NCI-H2196 (cell line): ENCODE measurements around the gene CCDC146.
"Not testable (repeated sequence)": the region's sequence is repeated elsewhere in the genome, so short reads cannot be mapped to it uniquely, and the experiment has no call there.

ENCODE experiments used
- DNase-seq: peaks from one replicate; lab custom pipeline; 2025; ENCODE audit not compliant: unreplicated experiment; lab: John Stamatoyannopoulos, UW

The CCDC146 gene

GRCh38 chr7:77197141-77197540, 74.7 kb downstream of the CCDC146 start:
- DNase-seq = no peak

GRCh38 chr7:77199013-77199966, 76.9 kb downstream of the CCDC146 start, which contains the start of gene FGL2:
FGL2 (minus strand) TSS chr7:77199819; CDS start chr7:77199793, 26 bp downstream.
- DNase-seq = no peak

GRCh38 chr7:77200542-77200941, 78.1 kb downstream of the CCDC146 start:
- no peak for DNase-seq

GRCh38 chr7:77202481-77202976, 80.1 kb downstream of the CCDC146 start:
- DNase-seq = no peak

- DNase-seq = no peak
These were observed 83.3 kb downstream of the CCDC146 start for GRCh38 chr7:77205706-77206105.

GRCh38 chr7:77208416-77208815, 86.0 kb downstream of the CCDC146 start:
- DNase-seq = no peak

GRCh38 chr7:77209479-77210139, 87.2 kb downstream of the CCDC146 start:
- DNase-seq = no peak

GRCh38 chr7:77216181-77216845, 93.9 kb downstream of the CCDC146 start:
- no peak for DNase-seq

- no peak for DNase-seq
These were observed 95.2 kb downstream of the CCDC146 start for GRCh38 chr7:77217474-77218185.

GRCh38 chr7:77219701-77220331, 97.4 kb downstream of the CCDC146 start:
- not testable (repeated sequence) for DNase-seq

- no peak for DNase-seq
These were observed 99.7 kb downstream of the CCDC146 start for GRCh38 chr7:77222065-77222464.

- DNase-seq = no peak
These were observed 100.4 kb downstream of the CCDC146 start for GRCh38 chr7:77222819-77223218.

- no peak for DNase-seq
These were observed 100.8 kb downstream of the CCDC146 start for GRCh38 chr7:77223261-77223660.

GRCh38 chr7:77226357-77226839, 104.0 kb downstream of the CCDC146 start:
- no peak for DNase-seq

- DNase-seq = not testable (repeated sequence)
These were observed 106.4 kb downstream of the CCDC146 start for GRCh38 chr7:77228795-77229194.

GRCh38 chr7:77232467-77232866, 110.1 kb downstream of the CCDC146 start:
- no peak for DNase-seq

- DNase-seq = no peak
These were observed 112.9 kb downstream of the CCDC146 start for GRCh38 chr7:77235276-77235675.

GRCh38 chr7:77238703-77239136, 116.3 kb downstream of the CCDC146 start:
- DNase-seq = no peak

- DNase-seq = no peak
These were observed 117.1 kb downstream of the CCDC146 start for GRCh38 chr7:77239471-77239870.

GRCh38 chr7:77242068-77242467, 119.7 kb downstream of the CCDC146 start:
- DNase-seq = no peak
